Gastrocnemius medialis (tissue), 4 donors: ENCODE data around the gene NUDT12. TPM values are rescaled to one million over a fixed set of nuclear protein-coding genes. Genes with fewer than 3 reads are reported as not detected.

ENCODE experiments used
- ATAC-seq, 2 donors: fragments of 150-250 bp; one replicate each; pipeline ENCODE4 v1.9.1; 2016
- DNase-seq, 2 donors: peaks; one replicate each; pipeline ENCODE4 v3.0.0-alpha.2; 2019
- H3K27ac ChIP-seq, 4 donors: fragments of 200-600 bp; sonication (generic); 1 replicate in 1 of 4; 2 replicates in 3 of 4; pipeline ENCODE4 v1.5.1; 2016 to 2018; ENCODE audit warnings: mild to moderate bottlenecking in 2 of 4, moderate library complexity in 1 of 4
- H3K27me3 ChIP-seq, 3 donors: fragments of 200-600 bp; sonication (generic) in 2 of 3; 1 replicate in 1 of 3; 2 replicates in 2 of 3; pipeline versions ENCODE4 v1.5.1 to v1.6.0; 2016 to 2019; ENCODE audit warnings: mild to moderate bottlenecking in 1 of 3, moderate library complexity in 1 of 3
- H3K36me3 ChIP-seq, 2 donors: fragments of 200-600 bp; sonication (generic) in 1 of 2; one replicate each; pipeline ENCODE4 v1.5.1; 2017 to 2018
- H3K4me1 ChIP-seq, 2 donors: fragments of 200-600 bp; sonication (generic) in 1 of 2; one replicate each; pipeline ENCODE4 v1.5.1; 2016 to 2017; ENCODE audit warnings: mild to moderate bottlenecking in 2 of 2
- H3K4me3 ChIP-seq, 4 donors: fragments of 200-600 bp; sonication (generic) in 3 of 4; 1 replicate in 1 of 4; 2 replicates in 3 of 4; pipeline ENCODE4 v1.5.1; 2016 to 2019; ENCODE audit warnings: mild to moderate bottlenecking in 2 of 4
- H3K9me3 ChIP-seq, 3 donors: fragments of 200-600 bp; sonication (generic) in 2 of 3; 1 replicate in 1 of 3; 2 replicates in 2 of 3; pipeline ENCODE4 v1.5.1; 2016 to 2019
- CTCF ChIP-seq, 5 experiments: fragments of 450-650 bp in 3 of 5; fragments of 200-600 bp in 2 of 5; sonication (generic) in 2 of 5; IDR thresholded peaks in 4 of 5; conservative IDR thresholded peaks in 1 of 5; 1 replicate in 4 of 5; 2 replicates in 1 of 5; pipeline ENCODE4 v1.5.1; 2016 to 2019; ENCODE audit warnings: antibody characterized with exemption in 5 of 5, mild to moderate bottlenecking in 3 of 5, moderate library complexity in 3 of 5
- POLR2A ChIP-seq, 2 donors: fragments of 450-650 bp; IDR thresholded peaks; one replicate each; pipeline ENCODE4 v1.6.1; 2017; ENCODE audit warnings: antibody characterized with exemption in 2 of 2, mild to moderate bottlenecking in 2 of 2, moderate library complexity in 2 of 2
- in situ Hi-C, 4 donors: fragments of 200-750 bp; cut with MboI; loops; one replicate each; pipeline versions ENCODE4 v1.15.0 to v1.8.0; 2017; ENCODE audit warnings: low sequenced_read_pairs in 4 of 4
- intact Hi-C: fragments of 100-400 bp; cut with DNase I; formaldehyde crosslinking; loops from one replicate; pipeline ENCODE4 v1.15.1; 2023; ENCODE audit warnings: low total_unique reads
- total RNA-seq, 4 donors: library from RNA; depleted of rRNA; stranded (reverse); fragments of >200 nt; gene quantifications; one replicate each; pipeline versions ENCODE4 v1.1.0 to v1.2.3, GENCODE V29; 2016

Gene NUDT12
- total RNA-seq, 4 donors from 2014 or later, result 4.3 to 14.5 (median 11.6) TPM

- intact Hi-C loops, result no loop called here
- in situ Hi-C loops, result no loop called here
- no peak for DNase-seq
These were observed 50.1 kb downstream of the NUDT12 start for GRCh38 chr5:103512500-103512899.

GRCh38 chr5:103511554-103511885, 51.1 kb downstream of the NUDT12 start:
- in situ Hi-C loops (no loop called here), intact Hi-C loops (no loop called here)

More at GRCh38 chr5:103512500-103512899, 50.1 kb downstream of the NUDT12 start:
- Histone ChIP-seq H3K4me1 (no peaks in the 10 kb centered on the region), H3K9me3 (no peaks in the 10 kb centered on the region), H3K27ac (no peak overlapping the region), H3K27me3 (no peaks in the 10 kb centered on the region), H3K4me3 (no peak overlapping the region), H3K36me3 (no peaks in the 10 kb centered on the region)
- no peak for TF ChIP-seq POLR2A (IDR thresholded peaks at IDR 0.05)
- TF ChIP-seq CTCF (IDR thresholded peaks at IDR 0.05 in 4 of 5, conservative IDR thresholded peaks at IDR 0.05 in 1 of 5), result no peak
- no peak for ATAC-seq

GRCh38 chr5:103510851-103511553, 51.6 kb downstream of the NUDT12 start:
- Histone ChIP-seq H3K36me3 (no peaks in the 10 kb centered on the region), H3K4me3 (no peak overlapping the region), H3K4me1 (no peaks in the 10 kb centered on the region), H3K27ac (no peak overlapping the region), H3K27me3 (no peaks in the 10 kb centered on the region), H3K9me3 (peaks cover 0 to 3% (median 0%) of the 10 kb centered on the region in 3 donors)
- in situ Hi-C loops (no loop called here), intact Hi-C loops (no loop called here)
- TF ChIP-seq POLR2A (IDR thresholded peaks at IDR 0.05) (no peak), CTCF (IDR thresholded peaks at IDR 0.05 in 4 of 5, conservative IDR thresholded peaks at IDR 0.05 in 1 of 5) (no peak)
- ATAC-seq, result no peak
- no peak for DNase-seq

More at GRCh38 chr5:103511554-103511885, 51.1 kb downstream of the NUDT12 start:
- H3K4me1 ChIP-seq, result no peaks in the 10 kb centered on the region
- TF ChIP-seq CTCF (IDR thresholded peaks at IDR 0.05 in 4 of 5, conservative IDR thresholded peaks at IDR 0.05 in 1 of 5) (no peak), POLR2A (IDR thresholded peaks at IDR 0.05) (no peak)
- no peak overlapping the region for H3K27ac ChIP-seq
- no peaks in the 10 kb centered on the region for H3K27me3 ChIP-seq
- H3K4me3 ChIP-seq, result no peak overlapping the region
- H3K36me3 ChIP-seq, result no peaks in the 10 kb centered on the region
- no peak for ATAC-seq
- H3K9me3 ChIP-seq, result peaks cover 0 to 2% (median 0%) of the 10 kb centered on the region in 3 donors
- no peak for DNase-seq

GRCh38 chr5:103505581-103506305, 56.8 kb downstream of the NUDT12 start:
- Histone ChIP-seq H3K36me3 (no peaks in the 10 kb centered on the region), H3K27ac (no peak overlapping the region), H3K4me3 (no peak overlapping the region), H3K9me3 (peaks cover 0 to 3% (median 0%) of the 10 kb centered on the region in 3 donors), H3K27me3 (no peaks in the 10 kb centered on the region), H3K4me1 (no peaks in the 10 kb centered on the region)
- TF ChIP-seq POLR2A (IDR thresholded peaks at IDR 0.05), result no peak
- no peak for TF ChIP-seq CTCF (IDR thresholded peaks at IDR 0.05 in 4 of 5, conservative IDR thresholded peaks at IDR 0.05 in 1 of 5)
- intact Hi-C loops (no loop called here), in situ Hi-C loops (no loop called here)
- DNase-seq (no peak), ATAC-seq (no peak)
